Measurements from ENCODE around the gene ZNF605. TPM values are rescaled to one million over a fixed set of nuclear protein-coding genes. Genes with fewer than 3 reads are reported as not detected.

Gene ZNF605
- total RNA-seq, 1 experiment from 2014 or later, result 19.3 TPM

GRCh38 chr12:132950844-132951535 lies 5.1 kb downstream of the ZNF605 start:
- TF ChIP-seq CTCF (conservative IDR thresholded peaks at IDR 0.05), result no peak
- Mint-ChIP-seq H3K36me3 (ENCODE audit: insufficient read depth in 1 of 3, low read depth in 3 of 3) (peaks cover 46 to 55% (median 50%) of the 10 kb centered on the region in 3 experiments), H3K9me3 (peaks cover 51 to 67% of the 10 kb centered on the region in 2 experiments), H3K4me1 (peaks cover 9 to 11% of the 10 kb centered on the region in 2 experiments), H3K27ac (no peak overlapping the region), H3K27me3 (ENCODE audit: low read depth) (peaks cover 2% of the 10 kb centered on the region), H3K4me3 (no peak overlapping the region)
- Histone ChIP-seq H2BK20ac (ENCODE audit: low read depth, low read length, poor library complexity, severe bottlenecking) (no peak overlapping the region), H2AK5ac (ENCODE audit: insufficient read length, low read length) (no peak overlapping the region), H3K4ac (ENCODE audit: low read depth, low read length) (no peak overlapping the region), H4K20me1 (ENCODE audit: control insufficient read depth, insufficient read depth, insufficient read length) (no peaks in the 10 kb centered on the region), H3K9me3 (ENCODE audit: control insufficient read depth, low read depth, low read length) (peaks cover 42% of the 10 kb centered on the region), H3K14ac (ENCODE audit: insufficient read depth, low read length) (no peak overlapping the region), H3K4me1 (ENCODE audit: insufficient read depth, low read length) (no peaks in the 10 kb centered on the region), H3K23ac (ENCODE audit: insufficient read length, low read depth, low read length) (no peak overlapping the region), H3T11ph (ENCODE audit: low read length) (no peak overlapping the region), H3K27ac (ENCODE audit: insufficient read length, low read depth, low read length) (no peak overlapping the region), H4K5ac (ENCODE audit: insufficient read length, low read depth, low read length) (no peak overlapping the region), H3K56ac (ENCODE audit: insufficient read length, low read depth, low read length) (no peak overlapping the region), H3K79me2 (ENCODE audit: insufficient read depth, low read length) (peaks cover 5% of the 10 kb centered on the region; the same call in 1 of the 2 replicates), H2BK5ac (ENCODE audit: insufficient read length, low read length) (no peak overlapping the region), H3K9ac (ENCODE audit: extremely low read depth, insufficient read length, low read length) (no peak overlapping the region), H3K18ac (ENCODE audit: insufficient read length, low read depth, low read length) (no peak overlapping the region), H4K91ac (ENCODE audit: insufficient read length, low read depth, low read length) (no peak overlapping the region), H2BK12ac (ENCODE audit: insufficient read length, low read depth, low read length) (no peak overlapping the region), H3K79me1 (ENCODE audit: insufficient read depth, low read depth, low read length, poor library complexity, severe bottlenecking) (no peaks in the 10 kb centered on the region), H2BK15ac (ENCODE audit: low read depth, low read length) (no peak overlapping the region), H2BK120ac (ENCODE audit: low read depth, low read length, poor library complexity, severe bottlenecking) (no peak overlapping the region), H3K4me2 (ENCODE audit: insufficient read depth, insufficient read length, low read length) (no peak overlapping the region), H3K27me3 (ENCODE audit: insufficient read depth, low read length) (no peaks in the 10 kb centered on the region), H2AFZ (ENCODE audit: low read length) (no peak overlapping the region), H4K8ac (replicated peaks; ENCODE audit: insufficient read length, low read depth, low read length) (no peak overlapping the region), H3K23me2 (ENCODE audit: insufficient read length, low read depth, low read length, poor library complexity, severe bottlenecking) (no peaks in the 10 kb centered on the region)
- DNase-seq, result no peak
- no CpG with 5 or more reads among the region's 27 CpGs for WGBS (ENCODE audit: extremely low coverage, insufficient read length, low lambda C conversion rate)
